CD8-positive, alpha-beta memory T cell (primary cell): ENCODE results near the gene CTNS. TPM values are rescaled to one million over a fixed set of nuclear protein-coding genes. Genes with fewer than 3 reads are reported as not detected.

ENCODE experiments used
- CTCF ChIA-PET: fragments of 350-600 bp; sonication (Branson Sonifier 250); formaldehyde crosslinking; loops from one replicate; lab custom pipeline; 2021; ENCODE audit warnings: antibody characterized with exemption; lab: Charles Lee
- POLR2A ChIA-PET: fragments of 350-600 bp; sonication (Branson Sonifier 250); formaldehyde crosslinking; loops from one replicate; lab custom pipeline; 2021; ENCODE audit warnings: antibody characterized with exemption; lab: Charles Lee
- DNase-seq, 5 donors: peaks; one replicate each; pipeline versions ENCODE4 v3.0.0 to v3.0.0-alpha.2; 2020 to 2022; ENCODE audit warnings: mixed read lengths in 1 of 5
- H3K27ac ChIP-seq: one replicate; pipeline ENCODE4 v1.7.0; 2013; ENCODE audit warnings: low read depth, mild to moderate bottlenecking, low read length, moderate library complexity
- H3K27me3 ChIP-seq: 2 replicates; pipeline ENCODE4 v1.7.0; 2013; ENCODE audit warnings: low read length, mild to moderate bottlenecking; ENCODE audit not compliant: insufficient read depth, poor library complexity, severe bottlenecking
- H3K36me3 ChIP-seq: 2 replicates; pipeline ENCODE4 v1.7.0; 2013; ENCODE audit warnings: mild to moderate bottlenecking, low read length, moderate library complexity; ENCODE audit not compliant: insufficient read depth
- H3K4me1 ChIP-seq: 2 replicates; pipeline ENCODE4 v1.7.0; 2013; ENCODE audit warnings: mild to moderate bottlenecking, low read length, moderate library complexity; ENCODE audit not compliant: insufficient read depth
- H3K4me3 ChIP-seq: 2 replicates; pipeline ENCODE4 v1.7.0; 2013; ENCODE audit warnings: mild to moderate bottlenecking, low read length
- H3K9me3 ChIP-seq: 2 replicates; pipeline ENCODE4 v1.7.0; 2013; ENCODE audit warnings: mild to moderate bottlenecking, low read length
- H3K27ac Mint-ChIP-seq, 8 donors: one replicate each; pipeline ENCODE4 v1.8.0; 2020 to 2021; ENCODE audit warnings: mixed read lengths in 8 of 8, mild to moderate bottlenecking in 6 of 8, inconsistent platforms in 3 of 8, moderate library complexity in 3 of 8
- H3K27me3 Mint-ChIP-seq, 2 donors: one replicate each; pipeline ENCODE4 v1.8.0; 2020 to 2021; ENCODE audit warnings: mixed read lengths in 2 of 2, mild to moderate bottlenecking in 1 of 2, moderate library complexity in 1 of 2
- H3K36me3 Mint-ChIP-seq, 3 donors: one replicate each; pipeline ENCODE4 v1.8.0; 2020 to 2021; ENCODE audit warnings: mixed read lengths in 3 of 3, inconsistent platforms in 1 of 3, mild to moderate bottlenecking in 1 of 3
- H3K4me1 Mint-ChIP-seq, 3 donors: one replicate each; pipeline ENCODE4 v1.8.0; 2020 to 2021; ENCODE audit warnings: mixed read lengths in 3 of 3, inconsistent platforms in 1 of 3, mild to moderate bottlenecking in 1 of 3
- H3K4me3 Mint-ChIP-seq, 7 donors: one replicate each; pipeline ENCODE4 v1.8.0; 2020 to 2021; ENCODE audit warnings: mixed read lengths in 7 of 7, mild to moderate bottlenecking in 6 of 7, moderate library complexity in 4 of 7, inconsistent platforms in 2 of 7
- H3K9me3 Mint-ChIP-seq, 5 donors: one replicate each; pipeline ENCODE4 v1.8.0; 2020 to 2022; ENCODE audit warnings: mixed read lengths in 5 of 5, mild to moderate bottlenecking in 3 of 5, moderate library complexity in 2 of 5, inconsistent platforms in 1 of 5
- polyA plus RNA-seq: library from polyadenylated mRNA; unstranded; fragments of 300-500 nt; fragmentation: Illumina TruSeq; gene quantifications from one replicate; pipeline ENCODE4 v1.2.3, GENCODE V29; 2021
- total RNA-seq, 2 experiments: library from RNA; stranded (reverse); gene quantifications; one replicate each; pipeline ENCODE4 v1.2.3, GENCODE V29; 2021

CTNS gene
- total and polyA plus RNA-seq, 3 experiments from 2014 or later = 7.7 to 35.5 (median 33.3) TPM

DNA sequence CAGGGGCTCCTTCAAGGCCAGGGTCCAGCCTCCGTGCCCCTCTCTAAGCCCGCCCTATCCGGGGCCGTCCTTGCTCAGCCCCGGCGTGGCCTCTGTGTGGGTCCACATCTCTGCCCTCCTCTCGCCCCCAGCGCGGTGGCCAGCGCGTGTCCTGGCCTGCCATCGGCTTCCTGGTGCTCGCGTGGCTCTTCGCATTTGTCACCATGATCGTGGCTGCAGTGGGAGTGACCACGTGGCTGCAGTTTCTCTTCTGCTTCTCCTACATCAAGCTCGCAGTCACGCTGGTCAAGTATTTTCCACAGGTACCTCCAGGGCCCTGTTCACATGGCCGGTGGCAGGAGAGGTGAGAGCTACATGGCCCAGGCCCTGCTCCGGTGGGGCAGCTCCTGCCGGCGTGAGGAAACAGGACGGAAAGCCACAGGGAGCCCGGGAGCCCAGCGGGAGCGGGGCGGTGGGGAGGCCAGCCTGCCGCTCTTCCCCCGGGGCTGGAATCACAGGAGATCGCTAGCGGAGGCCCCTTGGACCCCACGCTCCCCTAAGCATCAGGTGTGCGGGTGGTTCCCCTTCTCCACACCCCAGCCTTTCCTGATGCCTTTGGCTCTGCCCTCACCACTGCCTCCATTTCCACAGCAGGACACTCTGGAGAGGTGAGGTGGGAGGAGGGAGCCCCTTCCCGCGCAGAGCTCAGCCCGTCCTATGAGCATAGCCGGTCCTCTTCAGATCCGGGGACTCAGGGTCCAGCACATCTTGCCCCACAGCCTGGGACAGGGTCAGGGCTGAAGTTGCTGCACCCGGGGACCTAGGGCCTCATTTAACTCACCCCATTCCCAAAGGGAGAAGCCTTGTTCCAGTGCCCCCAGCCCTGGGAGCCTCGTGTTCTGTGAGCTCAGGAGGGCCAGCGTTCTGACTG is 21.6 kb downstream of the CTNS start:
- POLR2A ChIA-PET = no interaction called here
- CTCF ChIA-PET = no interaction called here
- no peak overlapping the region for H3K4me3 ChIP-seq
- Mint-ChIP-seq H3K9me3 (no peaks in the 10 kb centered on the region), H3K27me3 (no peaks in the 10 kb centered on the region), H3K36me3 (peaks cover 0 to 3% (median 0%) of the 10 kb centered on the region in 3 donors), H3K4me3 (peak overlapping the region in 1 of 7 donors; percentile 48), H3K4me1 (no peaks in the 10 kb centered on the region), H3K27ac (no peak overlapping the region)
- no peaks in the 10 kb centered on the region for H3K36me3 ChIP-seq
- H3K27me3 ChIP-seq = no peaks in the 10 kb centered on the region
- H3K27ac ChIP-seq = no peak overlapping the region
- H3K4me1 ChIP-seq = no peaks in the 10 kb centered on the region
- DNase-seq = no peak
- no peaks in the 10 kb centered on the region for H3K9me3 ChIP-seq

DNA sequence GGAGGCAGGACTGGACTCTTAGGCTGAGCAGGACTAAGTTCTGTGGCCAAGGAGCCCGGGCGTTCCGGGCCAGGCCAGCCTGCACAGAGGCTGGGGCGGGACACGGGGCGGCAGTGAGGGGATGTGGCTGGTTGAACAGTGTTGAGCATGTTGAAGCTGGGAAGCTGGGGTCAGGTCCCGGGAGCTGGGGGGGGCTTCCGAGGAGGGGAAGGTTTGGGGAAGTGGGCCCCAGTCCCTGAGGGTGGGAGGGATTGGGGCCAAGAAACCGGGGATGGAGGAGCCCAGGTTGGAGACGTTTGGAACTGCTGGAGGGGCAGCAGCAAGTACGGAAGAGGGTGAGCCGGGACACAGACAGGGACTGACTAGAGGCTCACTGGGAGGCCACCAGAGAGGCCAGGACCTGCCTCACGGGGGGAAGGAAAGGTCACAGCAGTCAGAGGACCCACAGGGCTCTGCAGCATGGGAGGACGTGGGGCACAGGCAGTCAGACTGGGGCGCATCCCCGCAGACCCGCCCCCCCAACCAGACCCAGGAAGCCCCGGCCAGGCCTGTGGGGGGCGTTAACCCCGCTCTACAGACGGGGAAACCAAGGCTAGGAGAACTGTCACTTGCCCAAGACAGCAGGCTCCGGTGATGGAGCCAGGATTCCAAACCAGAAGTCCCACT is 22.4 kb downstream of the CTNS start:
- Histone ChIP-seq H3K9me3 (no peaks in the 10 kb centered on the region), H3K4me3 (no peak overlapping the region), H3K4me1 (no peaks in the 10 kb centered on the region), H3K27me3 (no peaks in the 10 kb centered on the region), H3K27ac (no peak overlapping the region), H3K36me3 (no peaks in the 10 kb centered on the region)
- Mint-ChIP-seq H3K4me1 (no peaks in the 10 kb centered on the region), H3K9me3 (no peaks in the 10 kb centered on the region), H3K27ac (no peak overlapping the region), H3K36me3 (peaks cover 0 to 3% (median 0%) of the 10 kb centered on the region in 3 donors), H3K4me3 (peak overlapping the region in 1 of 7 donors; percentile 48), H3K27me3 (no peaks in the 10 kb centered on the region)
- ChIA-PET POLR2A (no interaction called here), CTCF (no interaction called here)
- DNase-seq = no peak

DNA sequence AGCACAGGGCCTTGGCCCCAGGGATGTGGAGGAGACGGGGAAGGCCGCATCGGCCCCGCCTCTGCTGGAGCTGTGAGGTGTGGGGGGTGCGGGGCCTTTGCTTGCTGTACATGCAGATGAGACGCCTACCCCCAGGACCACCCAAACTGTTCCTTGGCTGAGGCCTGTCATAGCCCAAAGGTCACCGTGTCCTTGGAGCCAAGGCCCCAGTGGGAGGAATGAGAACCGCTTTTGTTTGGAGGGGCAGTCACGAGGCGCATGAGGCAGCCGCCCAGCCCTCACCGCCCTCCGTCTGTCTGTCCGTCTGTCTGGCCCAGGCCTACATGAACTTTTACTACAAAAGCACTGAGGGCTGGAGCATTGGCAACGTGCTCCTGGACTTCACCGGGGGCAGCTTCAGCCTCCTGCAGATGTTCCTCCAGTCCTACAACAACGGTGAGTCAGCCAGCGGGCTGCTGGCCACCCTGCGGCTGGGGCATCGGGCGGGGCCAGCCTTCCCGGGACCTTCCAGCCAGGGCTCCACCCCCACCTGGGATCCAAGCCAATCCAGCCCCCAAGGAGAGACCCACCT is 23.1 kb downstream of the CTNS start:
- Mint-ChIP-seq H3K27ac (no peak overlapping the region), H3K4me3 (no peak overlapping the region), H3K4me1 (no peaks in the 10 kb centered on the region), H3K27me3 (no peaks in the 10 kb centered on the region), H3K9me3 (no peaks in the 10 kb centered on the region), H3K36me3 (peaks cover 0 to 9% (median 0%) of the 10 kb centered on the region in 3 donors)
- no peaks in the 10 kb centered on the region for H3K36me3 ChIP-seq
- no peak overlapping the region for H3K27ac ChIP-seq
- DNase-seq = no peak
- H3K9me3 ChIP-seq = no peaks in the 10 kb centered on the region
- ChIA-PET POLR2A (no interaction called here), CTCF (no interaction called here)
- no peak overlapping the region for H3K4me3 ChIP-seq
- no peaks in the 10 kb centered on the region for H3K27me3 ChIP-seq
- no peaks in the 10 kb centered on the region for H3K4me1 ChIP-seq

- no peak for DNase-seq
- ChIA-PET POLR2A (no interaction called here), CTCF (no interaction called here)
- Histone ChIP-seq H3K36me3 (no peaks in the 10 kb centered on the region), H3K27me3 (no peaks in the 10 kb centered on the region), H3K27ac (no peak overlapping the region), H3K9me3 (no peaks in the 10 kb centered on the region), H3K4me1 (no peaks in the 10 kb centered on the region), H3K4me3 (no peak overlapping the region)
- H3K27me3 Mint-ChIP-seq = no peaks in the 10 kb centered on the region
- peaks cover 0 to 10% (median 0%) of the 10 kb centered on the region in 3 donors for H3K36me3 Mint-ChIP-seq
- no peaks in the 10 kb centered on the region for H3K9me3 Mint-ChIP-seq
- no peaks in the 10 kb centered on the region for H3K4me1 Mint-ChIP-seq
- no peak overlapping the region for H3K4me3 Mint-ChIP-seq
- no peak overlapping the region for H3K27ac Mint-ChIP-seq
Observed at GRCh38 chr17:3660311-3660891, 23.8 kb downstream of the CTNS start.

DNA sequence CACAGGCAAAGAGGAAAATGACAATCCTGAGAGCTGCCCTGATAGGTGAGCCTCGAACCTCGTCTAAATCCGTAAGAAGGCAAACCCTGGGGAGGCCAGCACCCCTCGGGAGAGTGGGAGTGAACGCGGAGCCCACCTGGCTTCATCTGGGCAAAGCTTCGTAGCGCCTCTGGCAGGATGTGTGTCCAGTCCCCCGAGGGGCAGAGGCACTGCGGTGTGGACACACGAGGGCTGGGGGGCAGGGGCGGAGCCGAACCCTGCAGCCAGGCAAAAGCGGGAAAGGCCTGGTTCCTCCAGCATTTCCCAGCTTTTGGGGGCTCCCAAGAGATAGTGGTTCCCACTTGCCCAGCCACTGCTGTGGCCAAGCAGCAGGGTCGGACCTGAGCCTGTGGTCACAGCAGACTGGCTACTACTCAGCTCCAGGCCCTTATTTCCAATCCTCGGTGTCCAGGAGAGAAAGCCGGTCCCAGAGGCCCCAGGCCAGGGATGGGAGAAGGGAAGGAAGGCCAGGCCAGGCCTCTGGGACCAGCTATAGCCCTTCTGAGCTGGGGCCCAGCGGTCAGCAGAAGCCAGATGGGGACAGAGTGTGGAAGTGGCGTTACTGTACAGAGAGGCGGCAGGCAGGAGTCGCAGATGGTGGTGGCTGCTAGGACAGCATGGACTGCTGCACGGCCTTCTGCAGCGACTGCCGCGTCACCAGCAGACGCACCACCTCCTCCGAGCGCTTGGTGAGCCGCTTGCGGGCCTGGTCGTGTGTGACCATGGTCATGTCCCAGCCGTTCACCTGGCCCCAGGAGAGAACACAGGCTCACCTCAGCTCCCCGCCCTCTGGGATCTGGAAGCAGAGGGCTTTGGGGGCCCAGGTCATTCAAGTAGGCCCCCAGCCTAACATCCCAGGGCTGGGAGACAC is 26.8 kb downstream of the CTNS start:
- peaks cover 10 to 14% (median 10%) of the 10 kb centered on the region in 3 donors for H3K4me1 Mint-ChIP-seq
- Histone ChIP-seq H3K4me3 (no peak overlapping the region), H3K36me3 (no peaks in the 10 kb centered on the region), H3K27ac (no peak overlapping the region), H3K4me1 (peaks cover 7% of the 10 kb centered on the region), H3K27me3 (no peaks in the 10 kb centered on the region), H3K9me3 (no peaks in the 10 kb centered on the region)
- DNase-seq = no peak
- H3K9me3 Mint-ChIP-seq = no peaks in the 10 kb centered on the region
- no peaks in the 10 kb centered on the region for H3K27me3 Mint-ChIP-seq
- peaks cover 0 to 8% (median 0%) of the 10 kb centered on the region in 3 donors for H3K36me3 Mint-ChIP-seq
- H3K4me3 Mint-ChIP-seq = no peak overlapping the region
- CTCF ChIA-PET = no interaction called here
- POLR2A ChIA-PET = no interaction called here
- H3K27ac Mint-ChIP-seq = peak overlapping the region in 1 of 8 donors; percentile 87

DNA sequence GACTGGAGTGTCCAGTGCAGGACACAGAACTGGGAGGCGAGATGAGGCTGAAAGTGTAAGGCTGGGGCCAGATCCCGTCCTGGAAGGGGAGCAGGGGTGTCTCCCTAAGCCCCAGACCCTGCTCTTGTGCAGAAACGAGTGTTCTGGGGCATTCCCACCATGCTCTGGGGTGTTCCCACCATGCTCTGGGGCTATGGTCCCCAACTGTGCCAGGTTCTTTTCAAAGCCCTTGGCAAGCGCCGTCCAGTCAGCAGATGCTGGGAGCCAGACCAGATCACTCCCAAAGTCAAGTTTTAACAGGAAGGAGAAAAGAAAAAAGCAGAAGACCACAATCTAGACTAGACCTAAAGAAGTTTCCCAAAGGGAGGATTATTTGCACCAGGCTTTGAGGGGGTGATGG is 29.3 kb downstream of the CTNS start:
- DNase-seq = no peak
- peak overlapping the region; percentile 24 to 80 (median 65) for H3K4me3 Mint-ChIP-seq
- POLR2A ChIA-PET = interaction anchor here (0.6 kb wide), 1 partner anchor 218 kb away, joined by 5 read pairs; no protein-coding TSS in a partner anchor

DNA sequence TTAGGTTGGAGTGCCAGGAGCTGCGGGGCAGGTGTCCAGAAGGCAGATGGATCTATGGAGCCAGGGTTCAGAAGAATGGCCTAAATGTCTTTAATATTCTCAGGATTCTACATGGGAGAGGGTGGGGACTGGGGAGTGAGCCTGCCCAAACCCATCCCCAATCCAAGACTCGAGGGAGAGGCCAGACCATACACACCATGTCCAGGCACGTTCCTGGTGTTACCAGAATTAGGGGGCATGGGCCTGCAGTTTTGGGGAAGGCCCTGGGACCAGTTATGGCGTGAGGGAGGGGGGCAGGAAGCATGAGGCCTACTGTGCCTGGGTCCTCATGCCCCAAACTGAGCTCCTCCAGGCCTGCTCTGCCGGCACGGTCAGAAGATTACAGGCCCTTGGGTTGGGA is 30.0 kb downstream of the CTNS start:
- Mint-ChIP-seq H3K4me3 (peak overlapping the region in 6 of 7 donors; percentile 24 to 80 (median 68)), H3K4me1 (peaks cover 19 to 29% (median 22%) of the 10 kb centered on the region in 3 donors), H3K9me3 (no peaks in the 10 kb centered on the region), H3K27me3 (no peaks in the 10 kb centered on the region), H3K27ac (peak overlapping the region in 3 of 8 donors; percentile 57 to 93 (median 80)), H3K36me3 (peaks cover 0 to 17% (median 0%) of the 10 kb centered on the region in 3 donors)
- no peak overlapping the region for H3K27ac ChIP-seq
- no peaks in the 10 kb centered on the region for H3K9me3 ChIP-seq
- ChIA-PET POLR2A (no interaction called here), CTCF (interaction anchor here (1.4 kb wide), 1 partner anchor 30 kb away, joined by 4 read pairs; the partner anchor contains the start of genes CTNS and SHPK)
- no peaks in the 10 kb centered on the region for H3K36me3 ChIP-seq
- H3K4me1 ChIP-seq = peaks cover 20% of the 10 kb centered on the region
- no peak for DNase-seq
- no peak overlapping the region for H3K4me3 ChIP-seq
- no peaks in the 10 kb centered on the region for H3K27me3 ChIP-seq

More for the DNA sequence above, 29.3 kb downstream of the CTNS start:
- Mint-ChIP-seq H3K36me3 (peaks cover 0 to 17% (median 0%) of the 10 kb centered on the region in 3 donors), H3K4me1 (peaks cover 19 to 28% (median 21%) of the 10 kb centered on the region in 3 donors), H3K27me3 (no peaks in the 10 kb centered on the region), H3K27ac (peak overlapping the region in 2 of 8 donors; percentile 57 to 80), H3K9me3 (no peaks in the 10 kb centered on the region)
- H3K27me3 ChIP-seq = no peaks in the 10 kb centered on the region
- no peaks in the 10 kb centered on the region for H3K36me3 ChIP-seq
- H3K27ac ChIP-seq = no peak overlapping the region
- CTCF ChIA-PET = interaction anchor here (0.7 kb wide), 1 partner anchor 109 kb away, joined by 3 read pairs; no protein-coding TSS in a partner anchor
- H3K9me3 ChIP-seq = no peaks in the 10 kb centered on the region
- H3K4me3 ChIP-seq = no peak overlapping the region
- peaks cover 20% of the 10 kb centered on the region for H3K4me1 ChIP-seq
